ENCODE data around the gene LCP1.

Gene LCP1

GRCh38 chr13:46169758-46170157, 12.2 kb downstream of the LCP1 start:
- TF ChIP-seq CTCF (IDR thresholded peaks at IDR 0.05; ENCODE audit: low read depth, low read length): no peak
- in situ Hi-C loops (cut with HindIII; ENCODE audit: low sequenced_read_pairs): no loop called here
- no peak for DNase-seq (ENCODE audit: low read depth, low spot score)
- H3K4me3 ChIP-seq (ENCODE audit: low read depth, low read length): no peak overlapping the region

GRCh38 chr13:46168783-46169182, 13.2 kb downstream of the LCP1 start:
- no peak for DNase-seq (ENCODE audit: low read depth, low spot score)
- no peak overlapping the region for H3K4me3 ChIP-seq (ENCODE audit: low read depth, low read length)
- TF ChIP-seq CTCF (IDR thresholded peaks at IDR 0.05; ENCODE audit: low read depth, low read length): no peak
- in situ Hi-C loops (cut with HindIII; ENCODE audit: low sequenced_read_pairs): no loop called here

GRCh38 chr13:46168341-46168740, 13.6 kb downstream of the LCP1 start:
- in situ Hi-C loops (cut with HindIII; ENCODE audit: low sequenced_read_pairs): no loop called here
- DNase-seq (ENCODE audit: low read depth, low spot score): no peak
- TF ChIP-seq CTCF (IDR thresholded peaks at IDR 0.05; ENCODE audit: low read depth, low read length): no peak
- no peak overlapping the region for H3K4me3 ChIP-seq (ENCODE audit: low read depth, low read length)

- no peak overlapping the region for H3K4me3 ChIP-seq (ENCODE audit: low read depth, low read length)
- in situ Hi-C loops (cut with HindIII; ENCODE audit: low sequenced_read_pairs): no loop called here
- TF ChIP-seq CTCF (IDR thresholded peaks at IDR 0.05; ENCODE audit: low read depth, low read length): no peak
- DNase-seq (ENCODE audit: low read depth, low spot score): no peak
Observed at GRCh38 chr13:46166947-46167610, 14.9 kb downstream of the LCP1 start.

- in situ Hi-C loops (cut with HindIII; ENCODE audit: low sequenced_read_pairs): no loop called here
- no peak for TF ChIP-seq CTCF (IDR thresholded peaks at IDR 0.05; ENCODE audit: low read depth, low read length)
- DNase-seq (ENCODE audit: low read depth, low spot score): no peak
- no peak overlapping the region for H3K4me3 ChIP-seq (ENCODE audit: low read depth, low read length)
Observed at GRCh38 chr13:46166224-46166584, 15.8 kb downstream of the LCP1 start.

GRCh38 chr13:46165485-46166223, 16.3 kb downstream of the LCP1 start:
- no peak for TF ChIP-seq CTCF (IDR thresholded peaks at IDR 0.05; ENCODE audit: low read depth, low read length)
- DNase-seq (ENCODE audit: low read depth, low spot score): peak; percentile 23
- in situ Hi-C loops (cut with HindIII; ENCODE audit: low sequenced_read_pairs): no loop called here
- no peak overlapping the region for H3K4me3 ChIP-seq (ENCODE audit: low read depth, low read length)
